ENCODE results near the gene PDCD1. TPM values are rescaled to one million over a fixed set of nuclear protein-coding genes. Genes with fewer than 3 reads are reported as not detected.

Gene PDCD1
- total RNA-seq, 1 donor from 2014 or later = 83.3 TPM

- intact Hi-C loops (cut with micrococcal nuclease) = no loop called here
- H3K4me1 Mint-ChIP-seq = peaks cover 34% of the 10 kb centered on the region
- H3K9me3 Mint-ChIP-seq = peaks cover 8% of the 10 kb centered on the region
- peak within 1 kb of the TSS; percentile 76 for H3K27ac Mint-ChIP-seq
- H3K36me3 Mint-ChIP-seq (ENCODE audit: low read depth) = peaks cover under 1% of the 10 kb centered on the region
- H3K4me3 Mint-ChIP-seq = no peak within 1 kb of the TSS
- peaks cover 17% of the 10 kb centered on the region for H3K27me3 Mint-ChIP-seq
- DNase-seq = no peak
Measured at GRCh38 chr2:241869087-241869961, 10.6 kb upstream of the PDCD1 start, which contains the start of gene RTP5. TSS of gene RTP5 (plus strand) at chr2:241869729. CDS start at chr2:241869757, 28 bp downstream.

- peaks cover 12% of the 10 kb centered on the region for H3K9me3 Mint-ChIP-seq
- peak overlapping the region; percentile 76 for H3K27ac Mint-ChIP-seq
- intact Hi-C loops (cut with micrococcal nuclease) = no loop called here
- peaks cover 38% of the 10 kb centered on the region for H3K4me1 Mint-ChIP-seq
- peaks cover 20% of the 10 kb centered on the region for H3K27me3 Mint-ChIP-seq
- no peak overlapping the region for H3K4me3 Mint-ChIP-seq
- peaks cover 4% of the 10 kb centered on the region for H3K36me3 Mint-ChIP-seq (ENCODE audit: low read depth)
- DNase-seq = no peak
Measured at GRCh38 chr2:241868661-241869081, 10.0 kb upstream of the PDCD1 start.

GRCh38 chr2:241867776-241868420 lies 9.2 kb upstream of the PDCD1 start:
- Mint-ChIP-seq H3K9me3 (peaks cover 12% of the 10 kb centered on the region), H3K27ac (peak overlapping the region; percentile 76), H3K36me3 (ENCODE audit: low read depth) (peaks cover 4% of the 10 kb centered on the region), H3K4me1 (peaks cover 45% of the 10 kb centered on the region), H3K4me3 (peak overlapping the region; percentile 24), H3K27me3 (peaks cover 20% of the 10 kb centered on the region)
- no peak for DNase-seq
- intact Hi-C loops (cut with micrococcal nuclease) = no loop called here

GRCh38 chr2:241866790-241867645 lies 8.3 kb upstream of the PDCD1 start:
- Mint-ChIP-seq H3K27ac (peak overlapping the region; percentile 20), H3K4me3 (no peak overlapping the region), H3K9me3 (peaks cover 13% of the 10 kb centered on the region), H3K4me1 (peaks cover 54% of the 10 kb centered on the region), H3K36me3 (ENCODE audit: low read depth) (peaks cover 4% of the 10 kb centered on the region), H3K27me3 (peaks cover 20% of the 10 kb centered on the region)
- no peak for DNase-seq
- intact Hi-C loops (cut with micrococcal nuclease) = no loop called here

- H3K36me3 Mint-ChIP-seq (ENCODE audit: low read depth) = peaks cover 7% of the 10 kb centered on the region
- H3K27ac Mint-ChIP-seq = peak overlapping the region; percentile 58
- intact Hi-C loops (cut with micrococcal nuclease) = no loop called here
- no peak overlapping the region for H3K4me3 Mint-ChIP-seq
- peak; percentile 74 for DNase-seq
- H3K4me1 Mint-ChIP-seq = peaks cover 62% of the 10 kb centered on the region
- peaks cover 20% of the 10 kb centered on the region for H3K27me3 Mint-ChIP-seq
- H3K9me3 Mint-ChIP-seq = peaks cover 17% of the 10 kb centered on the region
Measured at GRCh38 chr2:241865957-241866789, 7.5 kb upstream of the PDCD1 start.

GRCh38 chr2:241865416-241865956 lies 6.8 kb upstream of the PDCD1 start:
- Mint-ChIP-seq H3K9me3 (peaks cover 17% of the 10 kb centered on the region), H3K4me1 (peaks cover 68% of the 10 kb centered on the region), H3K4me3 (no peak overlapping the region), H3K36me3 (ENCODE audit: low read depth) (peaks cover 7% of the 10 kb centered on the region), H3K27ac (peak overlapping the region; percentile 91), H3K27me3 (peaks cover 20% of the 10 kb centered on the region)
- DNase-seq = no peak
- intact Hi-C loops (cut with micrococcal nuclease) = no loop called here

- Mint-ChIP-seq H3K27me3 (peaks cover 20% of the 10 kb centered on the region), H3K27ac (peak overlapping the region; percentile 91)
- intact Hi-C loops (cut with micrococcal nuclease) = loop anchor here (5.0 kb wide), 4 partner anchors 63 to 178 kb away; partner anchors contain the start of genes D2HGDH, DTYMK and ING5
Measured at GRCh38 chr2:241864850-241865213, 6.1 kb upstream of the PDCD1 start.

GRCh38 chr2:241864168-241864849 lies 5.6 kb upstream of the PDCD1 start:
- H3K9me3 Mint-ChIP-seq = peaks cover 17% of the 10 kb centered on the region
- intact Hi-C loops (cut with micrococcal nuclease) = loop anchor here (5.0 kb wide), 4 partner anchors 62 to 177 kb away; partner anchors contain the start of genes D2HGDH, DTYMK and ING5
- peaks cover 20% of the 10 kb centered on the region for H3K27me3 Mint-ChIP-seq
- H3K27ac Mint-ChIP-seq = peak overlapping the region; percentile 91
- DNase-seq = no peak
- peak overlapping the region; percentile 67 for H3K4me3 Mint-ChIP-seq
- peaks cover 74% of the 10 kb centered on the region for H3K4me1 Mint-ChIP-seq
- H3K36me3 Mint-ChIP-seq (ENCODE audit: low read depth) = peaks cover 7% of the 10 kb centered on the region

More at GRCh38 chr2:241864850-241865213, 6.1 kb upstream of the PDCD1 start:
- no peak for DNase-seq
- H3K4me3 Mint-ChIP-seq = peak overlapping the region; percentile 67
- peaks cover 71% of the 10 kb centered on the region for H3K4me1 Mint-ChIP-seq
- peaks cover 7% of the 10 kb centered on the region for H3K36me3 Mint-ChIP-seq (ENCODE audit: low read depth)
- peaks cover 17% of the 10 kb centered on the region for H3K9me3 Mint-ChIP-seq

GRCh38 chr2:241863536-241863954 lies 4.9 kb upstream of the PDCD1 start:
- Mint-ChIP-seq H3K27me3 (peaks cover 20% of the 10 kb centered on the region), H3K27ac (peak overlapping the region; percentile 91), H3K4me1 (peaks cover 67% of the 10 kb centered on the region), H3K36me3 (ENCODE audit: low read depth) (peaks cover 7% of the 10 kb centered on the region), H3K4me3 (peak overlapping the region; percentile 47), H3K9me3 (peaks cover 17% of the 10 kb centered on the region)
- DNase-seq = peak; percentile 86
- intact Hi-C loops (cut with micrococcal nuclease) = loop anchor here (1.0 to 5.0 kb wide), 5 partner anchors 19 to 176 kb away; partner anchors contain the start of genes D2HGDH, DTYMK and ING5

- H3K27ac Mint-ChIP-seq = peak overlapping the region; percentile 91
- peaks cover 17% of the 10 kb centered on the region for H3K9me3 Mint-ChIP-seq
- H3K4me3 Mint-ChIP-seq = peak overlapping the region; percentile 47
- peaks cover 8% of the 10 kb centered on the region for H3K36me3 Mint-ChIP-seq (ENCODE audit: low read depth)
- DNase-seq = no peak
- H3K27me3 Mint-ChIP-seq = peaks cover 17% of the 10 kb centered on the region
- intact Hi-C loops (cut with micrococcal nuclease) = loop anchor here (1.0 to 5.0 kb wide), 5 partner anchors 19 to 176 kb away; partner anchors contain the start of genes D2HGDH, DTYMK and ING5
- peaks cover 61% of the 10 kb centered on the region for H3K4me1 Mint-ChIP-seq
Measured at GRCh38 chr2:241862775-241863535, 4.3 kb upstream of the PDCD1 start.

GRCh38 chr2:241862093-241862492 lies 3.4 kb upstream of the PDCD1 start:
- Mint-ChIP-seq H3K36me3 (ENCODE audit: low read depth) (peaks cover 8% of the 10 kb centered on the region), H3K27me3 (peaks cover 17% of the 10 kb centered on the region), H3K4me1 (peaks cover 57% of the 10 kb centered on the region), H3K9me3 (peaks cover 17% of the 10 kb centered on the region), H3K27ac (peak overlapping the region; percentile 91), H3K4me3 (peak overlapping the region; percentile 37)
- intact Hi-C loops (cut with micrococcal nuclease) = loop anchor here (5.0 kb wide), 4 partner anchors 60 to 175 kb away; partner anchors contain the start of genes D2HGDH, DTYMK and ING5
- no peak for DNase-seq

Data from activated CD4-positive, alpha-beta T cell treated with anti-CD3 and anti-CD28 coated beads, Interleukin-2, amount 10 ng/mL, durations not matched to agents 24 days and 14 days (primary cell).